ENCODE measurements around the gene SLC7A10. TPM values are rescaled to one million over a fixed set of nuclear protein-coding genes. Genes with fewer than 3 reads are reported as not detected.

The SLC7A10 gene
- total RNA-seq, 2 experiments from 2014 or later, result not detected

DNA sequence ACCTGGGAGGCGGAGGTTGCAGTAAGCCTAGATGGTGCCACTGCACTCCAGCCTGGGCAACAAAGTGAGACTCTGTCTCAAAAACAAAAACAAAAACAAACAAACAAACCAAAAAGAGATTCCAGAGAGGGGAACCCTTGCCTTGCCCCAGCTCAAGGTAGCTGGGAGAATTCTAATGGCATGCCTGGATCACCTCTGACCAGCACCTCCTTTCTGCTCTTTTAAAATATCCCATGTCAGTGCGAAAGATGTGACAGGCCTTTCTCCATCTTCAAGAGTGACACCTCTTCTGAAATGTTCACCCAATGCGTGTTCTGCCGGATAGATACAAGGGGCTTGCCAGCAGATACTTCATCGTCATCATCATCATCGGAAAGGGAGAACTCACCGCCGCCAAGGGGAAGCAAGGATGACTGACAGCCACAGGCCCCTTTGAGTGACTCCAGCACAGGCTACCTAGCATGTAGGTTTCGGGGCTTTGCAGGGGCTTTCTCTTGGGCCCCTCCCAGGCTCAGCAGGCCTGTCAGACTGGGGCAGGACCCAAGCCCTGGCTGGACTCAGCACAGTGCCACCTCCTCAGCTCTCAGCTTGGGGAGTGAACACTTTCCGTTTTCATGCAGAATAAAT, 50.4 kb downstream of the SLC7A10 start:
- ATAC-seq (ENCODE audit: poor library complexity), result no peak
- peak overlapping the region; percentile 100 for H3K4me3 Mint-ChIP-seq
- H3K4me1 ChIP-seq (ENCODE audit: insufficient read depth, low read length), result peaks cover 39% of the 10 kb centered on the region
- peaks cover 10% of the 10 kb centered on the region for H3K27me3 Mint-ChIP-seq
- H3K9me3 Mint-ChIP-seq, result peaks cover 2% of the 10 kb centered on the region
- intact Hi-C loops (cut with DNase I, micrococcal nuclease), result loop anchor here (5.0 kb wide), 6 partner anchors 48 to 768 kb away; partner anchors contain the start of genes CEP89 (in 1 of the 2), DPY19L3 (in 1 of the 2), FAAP24 (in 1 of the 2) and PDCD5 (in 1 of the 2)
- H3K4me3 ChIP-seq (ENCODE audit: low read length), result peak overlapping the region; percentile 91
- H3K27me3 ChIP-seq (ENCODE audit: control insufficient read depth in 1 of 2, insufficient read depth in 2 of 2, low read length in 2 of 2), result no peaks in the 10 kb centered on the region
- DNase-seq, result no peak
- H3K36me3 Mint-ChIP-seq (ENCODE audit: low read depth), result peaks cover 35% of the 10 kb centered on the region
- ChIA-PET CTCF (interaction anchor here (2.5 kb wide), 1 partner anchor 9 kb away, joined by 9 read pairs; no protein-coding TSS in a partner anchor), POLR2A (interaction anchor here (0.6 to 2.9 kb wide), 5 partner anchors 9 to 500 kb away, joined by 3 to 42 read pairs (median 14); partner anchors contain the start of genes ANKRD27, CEBPG and RGS9BP)
- H3K27ac ChIP-seq (ENCODE audit: low read depth in 1 of 2, low read length in 2 of 2), result no peak overlapping the region
- peaks cover 49% of the 10 kb centered on the region for H3K4me1 Mint-ChIP-seq (ENCODE audit: low read depth)
- H3K36me3 ChIP-seq (ENCODE audit: insufficient read depth, low read length), result no peaks in the 10 kb centered on the region
- peak overlapping the region; percentile 100 for H3K27ac Mint-ChIP-seq
- no peaks in the 10 kb centered on the region for H3K9me3 ChIP-seq (ENCODE audit: control insufficient read depth in 1 of 2, insufficient read depth in 1 of 2, low read length in 2 of 2)
- TF ChIP-seq, protein P1, sequence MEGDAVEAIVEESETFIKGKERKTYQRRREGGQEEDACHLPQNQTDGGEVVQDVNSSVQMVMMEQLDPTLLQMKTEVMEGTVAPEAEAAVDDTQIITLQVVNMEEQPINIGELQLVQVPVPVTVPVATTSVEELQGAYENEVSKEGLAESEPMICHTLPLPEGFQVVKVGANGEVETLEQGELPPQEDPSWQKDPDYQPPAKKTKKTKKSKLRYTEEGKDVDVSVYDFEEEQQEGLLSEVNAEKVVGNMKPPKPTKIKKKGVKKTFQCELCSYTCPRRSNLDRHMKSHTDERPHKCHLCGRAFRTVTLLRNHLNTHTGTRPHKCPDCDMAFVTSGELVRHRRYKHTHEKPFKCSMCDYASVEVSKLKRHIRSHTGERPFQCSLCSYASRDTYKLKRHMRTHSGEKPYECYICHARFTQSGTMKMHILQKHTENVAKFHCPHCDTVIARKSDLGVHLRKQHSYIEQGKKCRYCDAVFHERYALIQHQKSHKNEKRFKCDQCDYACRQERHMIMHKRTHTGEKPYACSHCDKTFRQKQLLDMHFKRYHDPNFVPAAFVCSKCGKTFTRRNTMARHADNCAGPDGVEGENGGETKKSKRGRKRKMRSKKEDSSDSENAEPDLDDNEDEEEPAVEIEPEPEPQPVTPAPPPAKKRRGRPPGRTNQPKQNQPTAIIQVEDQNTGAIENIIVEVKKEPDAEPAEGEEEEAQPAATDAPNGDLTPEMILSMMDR (IDR thresholded peaks at IDR 0.05), result no peak

- DNase-seq (no peak), ATAC-seq (ENCODE audit: poor library complexity) (no peak)
- Mint-ChIP-seq H3K4me3 (no peak overlapping the region), H3K36me3 (ENCODE audit: low read depth) (peaks cover 35% of the 10 kb centered on the region), H3K9me3 (peaks cover 2% of the 10 kb centered on the region), H3K27ac (no peak overlapping the region), H3K4me1 (ENCODE audit: low read depth) (peaks cover 43% of the 10 kb centered on the region), H3K27me3 (peaks cover 10% of the 10 kb centered on the region)
- CTCF ChIA-PET, result interaction anchor here (2.5 kb wide), 1 partner anchor 10 kb away, joined by 9 read pairs; no protein-coding TSS in a partner anchor
- Histone ChIP-seq H3K36me3 (ENCODE audit: insufficient read depth, low read length) (no peaks in the 10 kb centered on the region), H3K4me1 (ENCODE audit: insufficient read depth, low read length) (peaks cover 39% of the 10 kb centered on the region), H3K27me3 (ENCODE audit: control insufficient read depth in 1 of 2, insufficient read depth in 2 of 2, low read length in 2 of 2) (no peaks in the 10 kb centered on the region), H3K27ac (ENCODE audit: low read depth in 1 of 2, low read length in 2 of 2) (no peak overlapping the region), H3K4me3 (ENCODE audit: low read length) (no peak overlapping the region), H3K9me3 (ENCODE audit: control insufficient read depth in 1 of 2, insufficient read depth in 1 of 2, low read length in 2 of 2) (no peaks in the 10 kb centered on the region)
- TF ChIP-seq, protein P1 (IDR thresholded peaks at IDR 0.05), result no peak
- POLR2A ChIA-PET, result interaction anchor here (1.5 kb wide), 1 partner anchor 14 kb away, joined by 4 read pairs; no protein-coding TSS in a partner anchor
- intact Hi-C loops (cut with DNase I, micrococcal nuclease), result no loop called here
These were observed 51.5 kb downstream of the SLC7A10 start for GRCh38 chr19:33174186-33174585.

- Mint-ChIP-seq H3K4me1 (ENCODE audit: low read depth) (peaks cover 36% of the 10 kb centered on the region), H3K27me3 (peaks cover 8% of the 10 kb centered on the region), H3K36me3 (ENCODE audit: low read depth) (peaks cover 28% of the 10 kb centered on the region), H3K9me3 (peaks cover 8% of the 10 kb centered on the region), H3K27ac (no peak overlapping the region), H3K4me3 (no peak overlapping the region)
- H3K4me3 ChIP-seq (ENCODE audit: low read length), result no peak overlapping the region
- no peaks in the 10 kb centered on the region for H3K36me3 ChIP-seq (ENCODE audit: insufficient read depth, low read length)
- POLR2A ChIA-PET, result no interaction called here
- no peak overlapping the region for H3K27ac ChIP-seq (ENCODE audit: low read depth in 1 of 2, low read length in 2 of 2)
- no peak for DNase-seq
- TF ChIP-seq, protein P1 (IDR thresholded peaks at IDR 0.05), result no peak
- no peaks in the 10 kb centered on the region for H3K27me3 ChIP-seq (ENCODE audit: control insufficient read depth in 1 of 2, insufficient read depth in 2 of 2, low read length in 2 of 2)
- peaks cover 5 to 10% of the 10 kb centered on the region in 2 experiments for H3K9me3 ChIP-seq (ENCODE audit: control insufficient read depth in 1 of 2, insufficient read depth in 1 of 2, low read length in 2 of 2)
- intact Hi-C loops (cut with DNase I, micrococcal nuclease), result no loop called here
- peaks cover 29% of the 10 kb centered on the region for H3K4me1 ChIP-seq (ENCODE audit: insufficient read depth, low read length)
- CTCF ChIA-PET, result no interaction called here
- ATAC-seq (ENCODE audit: poor library complexity), result no peak
These were observed 53.7 kb downstream of the SLC7A10 start for GRCh38 chr19:33171916-33172359.

All from CD4-positive, alpha-beta T cell (primary cell).